Measurements from ENCODE around the gene OR52A1. TPM values are rescaled to one million over a fixed set of nuclear protein-coding genes. Genes with fewer than 3 reads are reported as not detected.

The OR52A1 gene
- total and polyA plus RNA-seq, 7 donors: not detected

DNA sequence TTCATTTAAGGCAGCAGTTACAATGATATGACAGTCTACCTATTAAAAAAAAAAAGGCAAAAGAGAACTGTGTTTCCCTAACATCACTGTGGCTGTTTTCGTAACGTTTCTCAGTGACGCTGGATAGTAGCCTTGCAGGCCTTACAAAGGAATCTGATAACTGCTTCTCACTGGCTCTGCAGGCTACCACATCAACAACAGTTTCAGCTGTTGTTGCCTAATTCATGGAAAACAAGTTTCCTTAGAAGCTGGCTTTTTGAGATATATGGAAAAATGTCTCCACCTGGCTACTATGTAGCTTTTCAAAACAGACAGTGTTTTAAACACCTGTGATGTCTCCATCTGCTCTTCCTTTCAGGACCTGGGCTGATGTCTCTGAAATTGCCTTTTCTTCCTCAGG, 42.2 kb upstream of the OR52A1 start:
- no peak for TF ChIP-seq CTCF (IDR thresholded peaks at IDR 0.05)
- intact Hi-C loops (cut with DNase I): no loop called here
- Histone ChIP-seq H3K27me3 (ENCODE audit: insufficient read depth in 3 of 3, low read length in 2 of 3) (no peaks in the 10 kb centered on the region), H3K4me1 (no peaks in the 10 kb centered on the region), H3K4me3 (no peak overlapping the region), H3K36me3 (ENCODE audit: insufficient read depth in 1 of 2, low read depth in 1 of 2) (no peaks in the 10 kb centered on the region), H3K9me3 (no peaks in the 10 kb centered on the region), H3K27ac (no peak overlapping the region)
- no peak for DNase-seq
- ATAC-seq: no peak
- WGBS, 3 donors: 47 to 60% (median 52%) methylated on average over 3 of the region's 3 CpGs

GRCh38 chr11:5196067-5196466, 41.5 kb upstream of the OR52A1 start:
- no peak for TF ChIP-seq CTCF (IDR thresholded peaks at IDR 0.05)
- intact Hi-C loops (cut with DNase I): no loop called here
- H3K36me3 ChIP-seq (ENCODE audit: insufficient read depth in 1 of 2, low read depth in 1 of 2): no peaks in the 10 kb centered on the region
- 62 to 79% (median 68%) methylated on average over 5 of the region's 5 CpGs for WGBS, 3 donors
- no peak overlapping the region for H3K27ac ChIP-seq
- DNase-seq (no peak), ATAC-seq (no peak)
- H3K4me1 ChIP-seq: no peaks in the 10 kb centered on the region
- H3K27me3 ChIP-seq (ENCODE audit: insufficient read depth in 3 of 3, low read length in 2 of 3): no peaks in the 10 kb centered on the region
- no peaks in the 10 kb centered on the region for H3K9me3 ChIP-seq
- no peak overlapping the region for H3K4me3 ChIP-seq

GRCh38 chr11:5192738-5193137, 38.2 kb upstream of the OR52A1 start:
- Histone ChIP-seq H3K36me3 (ENCODE audit: insufficient read depth in 1 of 2, low read depth in 1 of 2) (no peaks in the 10 kb centered on the region), H3K27me3 (ENCODE audit: insufficient read depth in 3 of 3, low read length in 2 of 3) (no peaks in the 10 kb centered on the region), H3K27ac (no peak overlapping the region), H3K4me1 (no peaks in the 10 kb centered on the region), H3K4me3 (no peak overlapping the region), H3K9me3 (peaks cover 4% of the 10 kb centered on the region)
- intact Hi-C loops (cut with DNase I): no loop called here
- no peak for ATAC-seq
- no peak for TF ChIP-seq CTCF (IDR thresholded peaks at IDR 0.05)
- no peak for DNase-seq
- WGBS, 3 donors: 0 to 28% (median 18%) methylated on average over 1 of the region's 1 CpG

DNA sequence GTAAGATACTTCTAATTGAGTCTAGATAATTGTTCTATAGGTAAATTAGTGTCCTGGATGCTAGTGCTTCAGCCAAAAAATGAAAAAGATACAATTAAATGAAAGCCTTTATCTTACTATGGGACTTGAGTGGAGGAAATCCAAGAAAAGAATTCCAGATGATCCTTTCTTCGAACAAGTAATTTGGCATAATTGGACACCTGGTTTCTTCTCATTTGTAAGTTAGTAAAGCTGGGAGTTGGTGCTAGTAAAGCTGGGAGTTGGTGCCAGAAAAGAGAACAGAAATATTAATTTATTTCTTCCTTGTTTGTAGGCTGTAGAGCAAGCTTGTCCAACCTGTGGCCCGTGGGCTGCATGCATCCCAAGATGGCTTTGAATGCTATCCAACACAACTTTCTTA, 33.6 kb upstream of the OR52A1 start:
- intact Hi-C loops (cut with DNase I): no loop called here
- Histone ChIP-seq H3K27me3 (ENCODE audit: insufficient read depth in 3 of 3, low read length in 2 of 3) (no peaks in the 10 kb centered on the region), H3K4me1 (no peaks in the 10 kb centered on the region), H3K9me3 (peaks cover 4% of the 10 kb centered on the region), H3K36me3 (ENCODE audit: insufficient read depth in 1 of 2, low read depth in 1 of 2) (no peaks in the 10 kb centered on the region), H3K27ac (no peak overlapping the region), H3K4me3 (no peak overlapping the region)
- 73 to 78% (median 76%) methylated on average over 2 of the region's 2 CpGs for WGBS, 3 donors
- no peak for DNase-seq
- TF ChIP-seq CTCF (IDR thresholded peaks at IDR 0.05): no peak
- no peak for ATAC-seq

DNA sequence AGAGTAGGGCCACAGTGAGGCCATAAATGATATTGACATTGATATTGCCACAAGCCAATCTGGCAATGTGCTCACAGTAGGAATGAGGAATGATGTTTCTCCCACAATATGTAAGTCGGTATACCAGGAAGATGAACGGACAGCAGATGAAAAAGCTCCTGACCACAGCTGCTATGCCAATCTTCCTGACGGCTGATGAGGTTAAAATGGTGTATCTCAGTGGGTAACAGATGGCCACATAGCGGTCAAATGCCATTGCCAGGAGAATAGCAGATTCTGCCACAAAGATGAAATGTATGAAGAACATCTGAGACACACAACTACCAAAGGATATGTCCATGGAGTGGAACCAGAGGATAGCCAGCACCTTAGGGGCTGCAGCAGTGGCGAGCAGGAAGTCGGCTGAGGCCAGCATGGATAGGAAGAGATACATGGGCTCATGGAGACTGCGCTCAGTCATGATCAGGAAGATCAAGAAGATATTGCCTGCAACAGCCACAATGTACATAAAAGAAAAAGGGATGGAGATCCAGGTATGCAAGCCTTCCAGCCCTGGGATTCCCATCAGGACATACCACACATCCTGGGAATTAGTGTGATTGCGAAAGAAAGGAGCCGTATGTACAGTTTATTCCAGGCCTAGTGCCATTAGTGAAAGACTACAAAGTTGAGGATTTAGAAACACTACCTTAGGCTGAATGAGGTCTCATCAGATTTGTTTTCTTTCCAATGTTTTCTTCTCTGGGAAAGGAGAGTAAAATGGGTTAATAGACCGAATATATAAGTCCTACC, 23.7 kb upstream of the OR52A1 start:
- Histone ChIP-seq H3K27ac (no peak overlapping the region), H3K36me3 (ENCODE audit: insufficient read depth in 1 of 2, low read depth in 1 of 2) (no peaks in the 10 kb centered on the region), H3K4me3 (no peak overlapping the region), H3K9me3 (no peaks in the 10 kb centered on the region), H3K4me1 (no peaks in the 10 kb centered on the region), H3K27me3 (ENCODE audit: insufficient read depth in 3 of 3, low read length in 2 of 3) (peaks cover 0 to 2% (median 0%) of the 10 kb centered on the region in 3 donors)
- intact Hi-C loops (cut with DNase I): no loop called here
- 78 to 85% (median 79%) methylated on average over 10 of the region's 10 CpGs for WGBS, 3 donors
- ATAC-seq: no peak
- no peak for DNase-seq
- no peak for TF ChIP-seq CTCF (IDR thresholded peaks at IDR 0.05)

Measured in psoas muscle (tissue), 8 donors.